Epithelial cell of esophagus (primary cell): ENCODE data around the gene AAR2.

Source experiments
- DNase-seq: peaks from one replicate; pipeline ENCODE4 v3.0.0; 2010; ENCODE audit warnings: low read depth
- H3K4me3 ChIP-seq: 2 replicates; pipeline ENCODE4 v1.5.1; 2011; ENCODE audit warnings: mild to moderate bottlenecking, low read length, control low read depth
- TF ChIP-seq, protein P1 (sequence below): IDR thresholded peaks from 2 replicates; pipeline ENCODE4 v1.5.1; 2011; ENCODE audit warnings: low read depth, mild to moderate bottlenecking, low read length, control low read depth, inconsistent platforms; ENCODE audit not compliant: insufficient read depth; ENCODE audit errors: missing control alignments

The AAR2 gene

GRCh38 chr20:36234771-36235320 lies 1.4 kb upstream of the AAR2 start:
- H3K4me3 ChIP-seq, result no peak overlapping the region
- TF ChIP-seq, protein P1, sequence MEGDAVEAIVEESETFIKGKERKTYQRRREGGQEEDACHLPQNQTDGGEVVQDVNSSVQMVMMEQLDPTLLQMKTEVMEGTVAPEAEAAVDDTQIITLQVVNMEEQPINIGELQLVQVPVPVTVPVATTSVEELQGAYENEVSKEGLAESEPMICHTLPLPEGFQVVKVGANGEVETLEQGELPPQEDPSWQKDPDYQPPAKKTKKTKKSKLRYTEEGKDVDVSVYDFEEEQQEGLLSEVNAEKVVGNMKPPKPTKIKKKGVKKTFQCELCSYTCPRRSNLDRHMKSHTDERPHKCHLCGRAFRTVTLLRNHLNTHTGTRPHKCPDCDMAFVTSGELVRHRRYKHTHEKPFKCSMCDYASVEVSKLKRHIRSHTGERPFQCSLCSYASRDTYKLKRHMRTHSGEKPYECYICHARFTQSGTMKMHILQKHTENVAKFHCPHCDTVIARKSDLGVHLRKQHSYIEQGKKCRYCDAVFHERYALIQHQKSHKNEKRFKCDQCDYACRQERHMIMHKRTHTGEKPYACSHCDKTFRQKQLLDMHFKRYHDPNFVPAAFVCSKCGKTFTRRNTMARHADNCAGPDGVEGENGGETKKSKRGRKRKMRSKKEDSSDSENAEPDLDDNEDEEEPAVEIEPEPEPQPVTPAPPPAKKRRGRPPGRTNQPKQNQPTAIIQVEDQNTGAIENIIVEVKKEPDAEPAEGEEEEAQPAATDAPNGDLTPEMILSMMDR, result no peak

GRCh38 chr20:36236786-36237121 lies 476 bp downstream of the AAR2 start:
- peak overlapping the region; percentile 94 for H3K4me3 ChIP-seq
- TF ChIP-seq, protein P1, result no peak
- no peak for DNase-seq

More at GRCh38 chr20:36234771-36235320, 1.4 kb upstream of the AAR2 start:
- no peak for DNase-seq

GRCh38 chr20:36237477-36237876 lies 1.2 kb downstream of the AAR2 start:
- DNase-seq, result no peak
- TF ChIP-seq, protein P1, result no peak
- H3K4me3 ChIP-seq, result peak overlapping the region; percentile 94

- TF ChIP-seq, protein P1, result no peak
Observed at GRCh38 chr20:36238153-36238552, 1.9 kb downstream of the AAR2 start.

DNA sequence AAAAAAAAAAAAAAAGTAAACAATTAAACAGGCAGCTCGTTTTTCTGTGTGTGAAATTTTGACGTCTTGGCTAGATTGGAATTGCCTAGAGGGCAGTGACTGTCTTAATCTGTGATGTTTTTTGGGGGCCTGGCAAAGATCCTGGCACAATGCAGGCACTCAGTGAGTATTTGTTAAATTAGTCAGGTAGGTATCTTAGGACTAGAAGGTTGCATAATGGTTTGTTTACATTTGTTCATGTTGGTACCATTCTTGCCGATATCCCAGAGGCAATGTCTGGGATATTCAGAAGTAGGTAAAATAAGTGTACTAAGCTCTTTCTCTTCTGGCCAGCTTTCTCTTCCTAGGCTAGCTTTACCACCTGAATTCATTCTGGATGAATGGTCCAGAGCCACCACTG lies 2.5 kb downstream of the AAR2 start:
- H3K4me3 ChIP-seq, result no peak overlapping the region
- peak; percentile 70 for DNase-seq
- TF ChIP-seq, protein P1, result no peak

More at GRCh38 chr20:36238153-36238552, 1.9 kb downstream of the AAR2 start:
- no peak overlapping the region for H3K4me3 ChIP-seq
- no peak for DNase-seq

GRCh38 chr20:36240076-36240475 lies 3.8 kb downstream of the AAR2 start:
- no peak overlapping the region for H3K4me3 ChIP-seq
- DNase-seq, result no peak

DNA sequence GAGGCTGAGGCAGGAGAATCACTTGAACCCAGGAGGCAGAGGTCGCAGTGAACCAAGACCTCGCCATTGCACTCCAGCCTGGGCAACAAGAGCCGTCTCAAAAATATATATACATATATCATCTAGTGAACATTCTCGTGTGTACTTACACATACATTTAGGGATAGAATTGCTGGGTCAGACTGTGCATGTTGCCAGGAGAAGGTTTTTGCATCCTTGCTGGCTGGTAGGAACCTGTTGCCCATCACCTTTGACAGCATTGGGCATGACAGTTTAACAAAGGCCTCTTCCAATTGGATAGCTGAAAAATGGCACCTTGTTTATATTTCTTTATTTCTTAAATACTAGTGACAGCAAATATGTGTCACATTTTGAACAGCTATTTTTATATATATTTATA lies 5.4 kb downstream of the AAR2 start:
- H3K4me3 ChIP-seq, result no peak overlapping the region
- TF ChIP-seq, protein P1, result no peak
- no peak for DNase-seq

More at GRCh38 chr20:36240076-36240475, 3.8 kb downstream of the AAR2 start:
- TF ChIP-seq, protein P1, result no peak
